Measurements from ENCODE around the gene LEUTX. TPM values are rescaled to one million over a fixed set of nuclear protein-coding genes. Genes with fewer than 3 reads are reported as not detected.

LEUTX gene
- polyA plus RNA-seq, 1 experiment, result not detected

- H3K27me3 ChIP-seq (ENCODE audit: control insufficient read depth, insufficient read depth, low read length), result no peaks in the 10 kb centered on the region
- ChIA-PET POLR2A (no interaction called here), CTCF (interaction anchor here (0.6 to 2.1 kb wide), 2 partner anchors 19 to 29 kb away, joined by 3 to 5 read pairs; no protein-coding TSS in a partner anchor)
- no peak for DNase-seq (ENCODE audit: low read depth)
- no peaks in the 10 kb centered on the region for H3K36me3 ChIP-seq (ENCODE audit: control insufficient read depth, insufficient read depth, low read length)
- no peak overlapping the region for H3K4me3 ChIP-seq (ENCODE audit: low read depth, low read length)
- TF ChIP-seq CTCF (IDR thresholded peaks at IDR 0.05; ENCODE audit: insufficient read depth, low read depth, low read length), result no peak
These were observed 33.0 kb upstream of the LEUTX start for GRCh38 chr19:39745643-39746042.

- Histone ChIP-seq H3K4me3 (ENCODE audit: low read depth, low read length) (no peak overlapping the region), H3K36me3 (ENCODE audit: control insufficient read depth, insufficient read depth, low read length) (no peaks in the 10 kb centered on the region), H3K27me3 (ENCODE audit: control insufficient read depth, insufficient read depth, low read length) (no peaks in the 10 kb centered on the region)
- ChIA-PET CTCF (interaction anchor here (2.1 kb wide), 1 partner anchor 18 kb away, joined by 5 read pairs; no protein-coding TSS in a partner anchor), POLR2A (no interaction called here)
- no peak for DNase-seq (ENCODE audit: low read depth)
- TF ChIP-seq CTCF (IDR thresholded peaks at IDR 0.05; ENCODE audit: insufficient read depth, low read depth, low read length), result no peak
These were observed 31.7 kb upstream of the LEUTX start for GRCh38 chr19:39746836-39747529.

- no peaks in the 10 kb centered on the region for H3K27me3 ChIP-seq (ENCODE audit: control insufficient read depth, insufficient read depth, low read length)
- POLR2A ChIA-PET, result no interaction called here
- H3K4me3 ChIP-seq (ENCODE audit: low read depth, low read length), result no peak overlapping the region
- no peak for TF ChIP-seq CTCF (IDR thresholded peaks at IDR 0.05; ENCODE audit: insufficient read depth, low read depth, low read length)
- H3K36me3 ChIP-seq (ENCODE audit: control insufficient read depth, insufficient read depth, low read length), result no peaks in the 10 kb centered on the region
- CTCF ChIA-PET, result no interaction called here
- DNase-seq (ENCODE audit: low read depth), result no peak
These were observed 28.7 kb upstream of the LEUTX start for GRCh38 chr19:39749981-39750380.

- H3K4me3 ChIP-seq (ENCODE audit: low read depth, low read length), result no peak overlapping the region
- CTCF ChIA-PET, result interaction anchor here (0.7 to 1.2 kb wide), 2 partner anchors 16 to 18 kb away, joined by 3 read pairs; no protein-coding TSS in a partner anchor
- no peaks in the 10 kb centered on the region for H3K36me3 ChIP-seq (ENCODE audit: control insufficient read depth, insufficient read depth, low read length)
- DNase-seq (ENCODE audit: low read depth), result no peak
- TF ChIP-seq CTCF (IDR thresholded peaks at IDR 0.05; ENCODE audit: insufficient read depth, low read depth, low read length), result no peak
- H3K27me3 ChIP-seq (ENCODE audit: control insufficient read depth, insufficient read depth, low read length), result no peaks in the 10 kb centered on the region
- POLR2A ChIA-PET, result no interaction called here
These were observed 26.3 kb upstream of the LEUTX start for GRCh38 chr19:39752390-39752789.

- H3K27me3 ChIP-seq (ENCODE audit: control insufficient read depth, insufficient read depth, low read length), result 0 out of 2 replicates have a peak, but pooled peaks cover 1% of the 10 kb centered on the region
- ChIA-PET CTCF (interaction anchor here (0.7 to 1.2 kb wide), 2 partner anchors 16 to 18 kb away, joined by 3 read pairs; no protein-coding TSS in a partner anchor), POLR2A (no interaction called here)
- no peaks in the 10 kb centered on the region for H3K36me3 ChIP-seq (ENCODE audit: control insufficient read depth, insufficient read depth, low read length)
- H3K4me3 ChIP-seq (ENCODE audit: low read depth, low read length), result no peak overlapping the region
- DNase-seq (ENCODE audit: low read depth), result no peak
- TF ChIP-seq CTCF (IDR thresholded peaks at IDR 0.05; ENCODE audit: insufficient read depth, low read depth, low read length), result no peak
These were observed 25.9 kb upstream of the LEUTX start for GRCh38 chr19:39752795-39753194.

Data from BJ (cell line).